Gastroesophageal sphincter (tissue), 2 donors: Measurements from ENCODE around the gene DOK6.

Source experiments
- POLR2A ChIP-seq, 2 donors: fragments of 450-650 bp; IDR thresholded peaks; one replicate each; pipeline ENCODE4 v1.6.1; 2017; ENCODE audit warnings: antibody characterized with exemption in 2 of 2, mild to moderate bottlenecking in 2 of 2, moderate library complexity in 1 of 2
- POLR2AphosphoS5 ChIP-seq: sonication (generic); formaldehyde crosslinking; IDR thresholded peaks from one replicate; pipeline ENCODE4 v1.6.1; 2017; ENCODE audit warnings: antibody characterized with exemption

GRCh38 chr18:69689121-69689759 is 288.6 kb downstream of the DOK6 start:
- TF ChIP-seq POLR2A (IDR thresholded peaks at IDR 0.05) (no peak), POLR2AphosphoS5 (no peak)
